Heart left ventricle (tissue), 16 donors: ENCODE data around the gene NUCB1. TPM values are rescaled to one million over a fixed set of nuclear protein-coding genes. Genes with fewer than 3 reads are reported as not detected.
"Not testable (repeated sequence)": the region's sequence is repeated elsewhere in the genome, so short reads cannot be mapped to it uniquely, and the experiment has no call there.

Experiments used
- ATAC-seq, 4 donors: fragments of 200-7000 bp; cut with Tn5 transposase; one replicate each; pipeline ENCODE4 v1.9.1; 2020 to 2022; ENCODE audit warnings: moderate library complexity in 4 of 4, mild to moderate bottlenecking in 3 of 4, moderate number of reproducible peaks in 1 of 4
- DNase-seq, 5 donors: peaks; one replicate each; pipeline ENCODE4 v3.0.0-alpha.2; 2020
- H3K27ac ChIP-seq, 12 donors: fragments of 200-600 bp; sonication (generic) in 4 of 12; one replicate each; pipeline versions ENCODE4 v1.5.0 to v1.8.0; 2016 to 2022; ENCODE audit warnings: mild to moderate bottlenecking in 2 of 12
- H3K27me3 ChIP-seq, 9 donors: fragments of 200-600 bp; sonication (generic) in 2 of 9; one replicate each; pipeline versions ENCODE4 v1.5.1 to v1.8.0; 2016 to 2022; ENCODE audit warnings: mild to moderate bottlenecking in 3 of 9
- H3K36me3 ChIP-seq, 9 donors: fragments of 200-600 bp; sonication (generic) in 2 of 9; one replicate each; pipeline versions ENCODE4 v1.5.0 to v1.8.0; 2018 to 2022; ENCODE audit warnings: mild to moderate bottlenecking in 2 of 9
- H3K4me1 ChIP-seq, 12 donors: fragments of 200-600 bp; sonication (generic) in 4 of 12; one replicate each; pipeline versions ENCODE4 v1.5.0 to v1.8.0; 2016 to 2022; ENCODE audit warnings: mild to moderate bottlenecking in 3 of 12
- H3K4me3 ChIP-seq, 12 donors: fragments of 200-600 bp; sonication (generic) in 4 of 12; one replicate each; pipeline versions ENCODE4 v1.5.0 to v1.8.0; 2017 to 2022; ENCODE audit warnings: mild to moderate bottlenecking in 9 of 12, moderate library complexity in 4 of 12
- H3K9me3 ChIP-seq, 12 donors: fragments of 200-600 bp; sonication (generic) in 4 of 12; one replicate each; pipeline versions ENCODE4 v1.5.0 to v1.8.0; 2016 to 2022; ENCODE audit warnings: mild to moderate bottlenecking in 1 of 12
- CTCF ChIP-seq, 12 donors: fragments of 200-600 bp; sonication (generic) in 4 of 12; IDR thresholded peaks; one replicate each; pipeline versions ENCODE4 v1.5.0 to v1.8.0; 2018 to 2022; ENCODE audit warnings: antibody characterized with exemption in 12 of 12, mild to moderate bottlenecking in 5 of 12
- POLR2A ChIP-seq, 2 donors: fragments of 450-650 bp; IDR thresholded peaks; one replicate each; pipeline ENCODE4 v1.6.1; 2017; ENCODE audit warnings: antibody characterized with exemption in 2 of 2, mild to moderate bottlenecking in 2 of 2, moderate library complexity in 2 of 2
- WGBS, 4 donors: extraction: QIAGEN DNeasy Blood & Tissue Kit in 2 of 4; methylation state at CpG; one replicate each; pipeline versions ENCODE4 v1.1.5 to v1.1.7; 2013 to 2018; 5-methylcytosine and 5-hydroxymethylcytosine counted together
- intact Hi-C, 10 donors: fragments of 100-400 bp; cut with DNase I; formaldehyde crosslinking; loops; one replicate each; pipeline versions ENCODE4 v1.11.1 to v1.14.2; 2022
- polyA plus RNA-seq, 2 donors: library from polyadenylated mRNA; stranded (reverse); fragments of 200-250 nt; gene quantifications; one replicate each; pipeline ENCODE4 v1.2.3, GENCODE V29; 2013
- total RNA-seq, 9 donors: library from RNA; depleted of rRNA in 2 of 9; stranded (reverse); fragments of >200 nt in 2 of 9; fragmentation: NEBNext Ultra II Directional in 3 of 9; extraction: Animal tissue kit (Norgen Biotek cat#: 25700) in 3 of 9; gene quantifications; one replicate each; pipeline versions ENCODE4 v1.1.0 to v1.2.4, GENCODE V29; 2016 to 2023
- donor health status: ischemic (EF 13 %, LVEDD 7.1; RV severe dilation, severe dysfunction).
- donor health status: healthy with polysubstance abuse.
- donor health status: DM: no; HTN: yes; CAD: no.
- donor health status: DM: no; HTN: no; CAD: no.
- donor health status: ischemic (EF 25% LVEDD 6.9; RV normal size, moderate dysfunction).
- donor health status: ischemic (EF 25% LVEDD 5.7; RV mildly dilated, moderate dysfunction).
- donor health status: healthy.
- donor health status: DM: yes; HTN: yes; CAD: no.
- donor health status: ischemic (EF 35%, LVEDD 5.7; RV mildly dilated, moderate dysfunction).
- donor health status: nonischemic (EF 11% LVEDD 7.7; RV severe dilation, severe dysfunction).
- donor health status: DM: yes; HTN: yes; CAD: no.
- donor health status: PGD.
- donor health status: ischemic (EF 29% LVEDD 5.4; RV normal size, mild dysfunction).
- donor health status: nonischemic (EF 23%, LVEDD 6.1; RV moderate dilation, normal function).

Gene NUCB1
- total and polyA plus RNA-seq, 11 donors, result 179 to 428 (median 286) TPM

GRCh38 chr19:48914181-48914580 is 14.1 kb downstream of the NUCB1 start:
- WGBS, 4 donors, result 85 to 96% (median 91%) methylated on average over 8 of the region's 8 CpGs
- H3K27me3 ChIP-seq, result no peaks in the 10 kb centered on the region
- no peaks in the 10 kb centered on the region for H3K9me3 ChIP-seq
- H3K4me1 ChIP-seq, result peaks cover 0 to 9% (median 5%) of the 10 kb centered on the region in 12 donors
- TF ChIP-seq CTCF (IDR thresholded peaks at IDR 0.05) (no peak), POLR2A (IDR thresholded peaks at IDR 0.05) (no peak)
- no peak overlapping the region for H3K4me3 ChIP-seq
- no peak overlapping the region for H3K27ac ChIP-seq
- no peak for ATAC-seq
- peaks cover 4 to 100% (median 98%) of the 10 kb centered on the region in 9 donors for H3K36me3 ChIP-seq
- no peak for DNase-seq
- intact Hi-C loops, result loop anchor here in 2 of 10 donors (5.0 kb wide), 1 partner anchor 38 kb away; the partner anchor contains the start of gene BAX (in 2 of the 2)

GRCh38 chr19:48915757-48916156 is 15.6 kb downstream of the NUCB1 start:
- WGBS, 4 donors, result 83 to 90% (median 88%) methylated on average over 8 of the region's 8 CpGs
- H3K4me1 ChIP-seq, result no peaks in the 10 kb centered on the region
- intact Hi-C loops, result no loop called here
- no peaks in the 10 kb centered on the region for H3K9me3 ChIP-seq
- no peak overlapping the region for H3K27ac ChIP-seq
- ATAC-seq (no peak), DNase-seq (no peak)
- no peak overlapping the region for H3K4me3 ChIP-seq
- TF ChIP-seq POLR2A (IDR thresholded peaks at IDR 0.05), result no peak
- TF ChIP-seq CTCF (IDR thresholded peaks at IDR 0.05), result no peak
- peaks cover 4 to 100% (median 96%) of the 10 kb centered on the region in 9 donors for H3K36me3 ChIP-seq
- no peaks in the 10 kb centered on the region for H3K27me3 ChIP-seq

GRCh38 chr19:48918071-48918470 is 18.0 kb downstream of the NUCB1 start:
- H3K27me3 ChIP-seq, result no peaks in the 10 kb centered on the region
- no peak for TF ChIP-seq CTCF (IDR thresholded peaks at IDR 0.05)
- no peak for TF ChIP-seq POLR2A (IDR thresholded peaks at IDR 0.05)
- ATAC-seq (no peak), DNase-seq (no peak)
- H3K27ac ChIP-seq, result no peak overlapping the region
- H3K9me3 ChIP-seq, result no peaks in the 10 kb centered on the region
- no peaks in the 10 kb centered on the region for H3K4me1 ChIP-seq
- intact Hi-C loops, result no loop called here
- H3K4me3 ChIP-seq, result no peak overlapping the region
- H3K36me3 ChIP-seq, result peaks cover 4 to 97% (median 93%) of the 10 kb centered on the region in 9 donors
- 77 to 88% (median 80%) methylated on average over 6 of the region's 6 CpGs for WGBS, 4 donors

GRCh38 chr19:48918801-48919247 is 18.7 kb downstream of the NUCB1 start:
- 83 to 87% (median 84%) methylated on average over 18 of the region's 18 CpGs for WGBS, 4 donors
- Histone ChIP-seq H3K9me3 (no peaks in the 10 kb centered on the region), H3K4me1 (no peaks in the 10 kb centered on the region), H3K27me3 (no peaks in the 10 kb centered on the region), H3K4me3 (no peak overlapping the region), H3K27ac (no peak overlapping the region), H3K36me3 (peaks cover 4 to 94% (median 87%) of the 10 kb centered on the region in 9 donors)
- ATAC-seq (peak in 2 of 4 donors; percentile 42 to 54), DNase-seq (no peak)
- intact Hi-C loops, result no loop called here
- TF ChIP-seq CTCF (IDR thresholded peaks at IDR 0.05) (no peak), POLR2A (IDR thresholded peaks at IDR 0.05) (no peak)

GRCh38 chr19:48919271-48919670 is 19.2 kb downstream of the NUCB1 start:
- intact Hi-C loops, ATAC-seq, H3K4me3 ChIP-seq, H3K9me3 ChIP-seq, H3K27me3 ChIP-seq, DNase-seq, H3K4me1 ChIP-seq, H3K27ac ChIP-seq: not testable (repeated sequence)
- WGBS, 4 donors, result 92 to 95% (median 93%) methylated on average over 8 of the region's 8 CpGs
- H3K36me3 ChIP-seq, result peaks cover 3 to 90% (median 83%) of the 10 kb centered on the region in 9 donors
